GM12878 (cell line): Measurements from ENCODE around the gene RARRES2. TPM values are rescaled to one million over a fixed set of nuclear protein-coding genes. Genes with fewer than 3 reads are reported as not detected.

Experiments used
- BACH1 ChIP-seq: fragments of 450-650 bp; IDR thresholded peaks from 2 replicates; pipeline ENCODE4 v1.6.1; 2017; ENCODE audit warnings: mild to moderate bottlenecking, borderline replicate concordance
- CBFB ChIP-seq: IDR thresholded peaks from 2 replicates; pipeline ENCODE4 v1.6.1; 2016; ENCODE audit warnings: antibody characterized with exemption, low read depth
- CHD2 ChIP-seq: IDR thresholded peaks from 2 replicates; pipeline ENCODE4 v1.6.1; 2011; ENCODE audit warnings: low read depth, low read length, improper control_type of control experiment, borderline replicate concordance
- IKZF2 ChIP-seq, 2 experiments: fragments of 450-650 bp; IDR thresholded peaks; 2 replicates each; pipeline ENCODE4 v1.6.1; 2017; ENCODE audit warnings: mild to moderate bottlenecking in 2 of 2, moderate library complexity in 2 of 2
- JUNB ChIP-seq: IDR thresholded peaks from 2 replicates; pipeline ENCODE4 v1.6.1; 2016; ENCODE audit warnings: antibody characterized with exemption, mild to moderate bottlenecking
- MTA2 ChIP-seq: fragments of 450-650 bp; IDR thresholded peaks from 2 replicates; pipeline ENCODE4 v1.6.1; 2016; ENCODE audit warnings: low read depth, mild to moderate bottlenecking, moderate library complexity
- PML ChIP-seq: IDR thresholded peaks from 2 replicates; pipeline ENCODE4 v1.6.1; 2012; ENCODE audit warnings: low read length, inconsistent platforms
- TCF12 ChIP-seq: IDR thresholded peaks from 2 replicates; pipeline ENCODE4 v1.6.1; 2011; ENCODE audit warnings: low read depth, mild to moderate bottlenecking, low read length
- ZNF274 ChIP-seq: IDR thresholded peaks from one replicate; pipeline ENCODE4 v1.8.0; 2011; ENCODE audit not compliant: insufficient read length, insufficient read depth
- polyA plus RNA-seq, 11 experiments: library from polyadenylated mRNA; depleted of rRNA in 4 of 11; unstranded in 6 of 11; stranded (reverse) in 5 of 11; fragments of >200 nt; fragmentation: Nextera tagmentation in 4 of 11; fragmentation: Illumina TruSeq in 1 of 11; extraction: Ambion mirVana in 4 of 11; extraction: Trizol in 1 of 11; gene quantifications; 1 replicate in 1 of 11; 2 replicates in 10 of 11; pipeline versions ENCODE4 v1.2.1 to v1.2.3, GENCODE V29; 2011 to 2016; ENCODE audit warnings: inconsistent platforms in 2 of 11, missing spikeins in 2 of 11, low read depth in 1 of 11
- total RNA-seq, 4 experiments: library from RNA; depleted of rRNA in 3 of 4; stranded (reverse); fragments of >200 nt in 3 of 4; fragmentation: Illumina TruSeq in 1 of 4; extraction: Trizol in 1 of 4; gene quantifications; 2 replicates each; pipeline versions ENCODE4 v1.2.1 to v1.2.3, GENCODE V29; 2013 to 2021
- TF ChIP-seq, protein P1 (sequence below), 3 experiments: IDR thresholded peaks in 2 of 3; conservative IDR thresholded peaks in 1 of 3; 2 replicates each; pipeline ENCODE4 v1.5.1; 2011; ENCODE audit warnings: low read depth in 3 of 3, low read length in 3 of 3, mild to moderate bottlenecking in 3 of 3, control low read depth in 2 of 3, moderate library complexity in 2 of 3, inconsistent platforms in 1 of 3, mixed read lengths in 1 of 3; ENCODE audit not compliant: control insufficient read depth in 2 of 3, insufficient read depth in 1 of 3; ENCODE audit errors: extremely low read depth in 1 of 3
- TF ChIP-seq, protein P2 (sequence below): fragments of 450-650 bp; IDR thresholded peaks from 2 replicates; pipeline ENCODE4 v1.6.1; 2017; ENCODE audit warnings: mild to moderate bottlenecking, low read depth, inconsistent platforms; ENCODE audit not compliant: poor library complexity, severe bottlenecking
- TF ChIP-seq, protein P3 (sequence below): fragments of 450-650 bp; IDR thresholded peaks from 2 replicates; pipeline ENCODE4 v1.6.1; 2016; ENCODE audit warnings: mild to moderate bottlenecking
- TF ChIP-seq, protein P4 (sequence below): fragments of 450-650 bp; conservative IDR thresholded peaks from 2 replicates; pipeline ENCODE4 v1.6.1; 2017; ENCODE audit warnings: mild to moderate bottlenecking, moderate library complexity

Gene RARRES2
- total and polyA plus RNA-seq, 10 of the 15 experiments (the other 5 are each of a cell fraction or from before 2014, with no cell fraction given) = 0.13 to 2.2 (median 0.40) TPM; not detected in 3

DNA sequence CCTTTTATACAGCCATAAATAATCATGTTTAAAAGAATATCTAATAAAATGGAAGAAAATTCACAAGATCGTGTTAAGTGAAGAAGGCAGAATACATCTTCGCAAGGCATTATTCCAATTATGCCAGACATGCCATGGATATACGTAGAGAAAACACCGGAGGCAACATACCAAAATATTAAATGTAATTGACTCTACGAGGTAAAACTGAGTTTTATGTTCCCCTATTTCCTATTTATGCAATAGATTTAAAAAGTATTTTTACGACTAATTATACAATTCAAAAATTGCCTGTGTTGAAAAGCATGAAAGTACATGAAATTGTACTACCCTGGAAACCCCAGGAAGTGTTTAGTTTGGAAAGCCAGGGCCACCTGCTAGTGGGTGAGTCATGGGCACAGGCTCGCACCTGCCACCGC, 26.3 kb upstream of the RARRES2 start (continued):
- TF ChIP-seq CBFB = 0 out of 2 replicates have a peak, but pooled peaks have one; percentile 56
- TF ChIP-seq, protein P1, sequence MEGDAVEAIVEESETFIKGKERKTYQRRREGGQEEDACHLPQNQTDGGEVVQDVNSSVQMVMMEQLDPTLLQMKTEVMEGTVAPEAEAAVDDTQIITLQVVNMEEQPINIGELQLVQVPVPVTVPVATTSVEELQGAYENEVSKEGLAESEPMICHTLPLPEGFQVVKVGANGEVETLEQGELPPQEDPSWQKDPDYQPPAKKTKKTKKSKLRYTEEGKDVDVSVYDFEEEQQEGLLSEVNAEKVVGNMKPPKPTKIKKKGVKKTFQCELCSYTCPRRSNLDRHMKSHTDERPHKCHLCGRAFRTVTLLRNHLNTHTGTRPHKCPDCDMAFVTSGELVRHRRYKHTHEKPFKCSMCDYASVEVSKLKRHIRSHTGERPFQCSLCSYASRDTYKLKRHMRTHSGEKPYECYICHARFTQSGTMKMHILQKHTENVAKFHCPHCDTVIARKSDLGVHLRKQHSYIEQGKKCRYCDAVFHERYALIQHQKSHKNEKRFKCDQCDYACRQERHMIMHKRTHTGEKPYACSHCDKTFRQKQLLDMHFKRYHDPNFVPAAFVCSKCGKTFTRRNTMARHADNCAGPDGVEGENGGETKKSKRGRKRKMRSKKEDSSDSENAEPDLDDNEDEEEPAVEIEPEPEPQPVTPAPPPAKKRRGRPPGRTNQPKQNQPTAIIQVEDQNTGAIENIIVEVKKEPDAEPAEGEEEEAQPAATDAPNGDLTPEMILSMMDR (IDR thresholded peaks at IDR 0.05 in 2 of 3, conservative IDR thresholded peaks at IDR 0.05 in 1 of 3; ENCODE audit: control insufficient read depth in 2 of 3, extremely low read depth in 1 of 3, insufficient read depth in 1 of 3, low read depth in 3 of 3, low read length in 3 of 3) = no peak
- TF ChIP-seq CHD2 = no peak
- peak in 1 of 2 experiments; percentile 80; a peak in 2 of 4 replicates for TF ChIP-seq IKZF2 (IDR thresholded peaks at IDR 0.05)
- TF ChIP-seq BACH1 = peak; percentile 28; the same call in 1 of the 2 replicates
- TF ChIP-seq JUNB = no peak
- no peak for TF ChIP-seq ZNF274
- TF ChIP-seq, protein P2, sequence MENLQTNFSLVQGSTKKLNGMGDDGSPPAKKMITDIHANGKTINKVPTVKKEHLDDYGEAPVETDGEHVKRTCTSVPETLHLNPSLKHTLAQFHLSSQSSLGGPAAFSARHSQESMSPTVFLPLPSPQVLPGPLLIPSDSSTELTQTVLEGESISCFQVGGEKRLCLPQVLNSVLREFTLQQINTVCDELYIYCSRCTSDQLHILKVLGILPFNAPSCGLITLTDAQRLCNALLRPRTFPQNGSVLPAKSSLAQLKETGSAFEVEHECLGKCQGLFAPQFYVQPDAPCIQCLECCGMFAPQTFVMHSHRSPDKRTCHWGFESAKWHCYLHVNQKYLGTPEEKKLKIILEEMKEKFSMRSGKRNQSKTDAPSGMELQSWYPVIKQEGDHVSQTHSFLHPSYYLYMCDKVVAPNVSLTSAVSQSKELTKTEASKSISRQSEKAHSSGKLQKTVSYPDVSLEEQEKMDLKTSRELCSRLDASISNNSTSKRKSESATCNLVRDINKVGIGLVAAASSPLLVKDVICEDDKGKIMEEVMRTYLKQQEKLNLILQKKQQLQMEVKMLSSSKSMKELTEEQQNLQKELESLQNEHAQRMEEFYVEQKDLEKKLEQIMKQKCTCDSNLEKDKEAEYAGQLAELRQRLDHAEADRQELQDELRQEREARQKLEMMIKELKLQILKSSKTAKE = peak; percentile 91
- peak; percentile 91 for TF ChIP-seq TCF12
- no peak for TF ChIP-seq PML
- TF ChIP-seq, protein P3, sequence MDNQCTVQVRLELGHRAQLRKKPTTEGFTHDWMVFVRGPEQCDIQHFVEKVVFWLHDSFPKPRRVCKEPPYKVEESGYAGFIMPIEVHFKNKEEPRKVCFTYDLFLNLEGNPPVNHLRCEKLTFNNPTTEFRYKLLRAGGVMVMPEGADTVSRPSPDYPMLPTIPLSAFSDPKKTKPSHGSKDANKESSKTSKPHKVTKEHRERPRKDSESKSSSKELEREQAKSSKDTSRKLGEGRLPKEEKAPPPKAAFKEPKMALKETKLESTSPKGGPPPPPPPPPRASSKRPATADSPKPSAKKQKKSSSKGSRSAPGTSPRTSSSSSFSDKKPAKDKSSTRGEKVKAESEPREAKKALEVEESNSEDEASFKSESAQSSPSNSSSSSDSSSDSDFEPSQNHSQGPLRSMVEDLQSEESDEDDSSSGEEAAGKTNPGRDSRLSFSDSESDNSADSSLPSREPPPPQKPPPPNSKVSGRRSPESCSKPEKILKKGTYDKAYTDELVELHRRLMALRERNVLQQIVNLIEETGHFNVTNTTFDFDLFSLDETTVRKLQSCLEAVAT = no peak
- TF ChIP-seq, protein P4, sequence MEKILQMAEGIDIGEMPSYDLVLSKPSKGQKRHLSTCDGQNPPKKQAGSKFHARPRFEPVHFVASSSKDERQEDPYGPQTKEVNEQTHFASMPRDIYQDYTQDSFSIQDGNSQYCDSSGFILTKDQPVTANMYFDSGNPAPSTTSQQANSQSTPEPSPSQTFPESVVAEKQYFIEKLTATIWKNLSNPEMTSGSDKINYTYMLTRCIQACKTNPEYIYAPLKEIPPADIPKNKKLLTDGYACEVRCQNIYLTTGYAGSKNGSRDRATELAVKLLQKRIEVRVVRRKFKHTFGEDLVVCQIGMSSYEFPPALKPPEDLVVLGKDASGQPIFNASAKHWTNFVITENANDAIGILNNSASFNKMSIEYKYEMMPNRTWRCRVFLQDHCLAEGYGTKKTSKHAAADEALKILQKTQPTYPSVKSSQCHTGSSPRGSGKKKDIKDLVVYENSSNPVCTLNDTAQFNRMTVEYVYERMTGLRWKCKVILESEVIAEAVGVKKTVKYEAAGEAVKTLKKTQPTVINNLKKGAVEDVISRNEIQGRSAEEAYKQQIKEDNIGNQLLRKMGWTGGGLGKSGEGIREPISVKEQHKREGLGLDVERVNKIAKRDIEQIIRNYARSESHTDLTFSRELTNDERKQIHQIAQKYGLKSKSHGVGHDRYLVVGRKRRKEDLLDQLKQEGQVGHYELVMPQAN = no peak
- TF ChIP-seq MTA2 = peak; percentile 52; the same call in 1 of the 2 replicates
